T-helper 17 cell (primary cell): ENCODE results near the gene C1QTNF6. TPM values are rescaled to one million over a fixed set of nuclear protein-coding genes. Genes with fewer than 3 reads are reported as not detected.

Experiments used
- ATAC-seq: fragments of 150-1000 bp; cut with Tn5 transposase; 2 replicates; pipeline ENCODE4 v1.10.0; 2021; ENCODE audit warnings: mild to moderate bottlenecking, moderate library complexity
- DNase-seq, 3 donors: peaks; one replicate each; pipeline versions ENCODE4 v3.0.0 to v3.0.0-alpha.2; 2020 to 2021
- H3K9me3 ChIP-seq: one replicate; pipeline ENCODE4 v1.7.0; 2013; ENCODE audit warnings: low read length, mild to moderate bottlenecking; ENCODE audit not compliant: control insufficient read depth, poor library complexity, severe bottlenecking
- H3K27ac Mint-ChIP-seq: one replicate; pipeline ENCODE4 v1.8.0; 2022; ENCODE audit warnings: mild to moderate bottlenecking, moderate library complexity, mixed read lengths
- H3K27me3 Mint-ChIP-seq: one replicate; pipeline ENCODE4 v1.8.0; 2022; ENCODE audit warnings: mixed read lengths
- H3K36me3 Mint-ChIP-seq: one replicate; pipeline ENCODE4 v1.8.0; 2022; ENCODE audit warnings: low read depth, mixed read lengths
- H3K4me1 Mint-ChIP-seq: one replicate; pipeline ENCODE4 v1.8.0; 2022; ENCODE audit warnings: mild to moderate bottlenecking, mixed read lengths
- H3K4me3 Mint-ChIP-seq: one replicate; pipeline ENCODE4 v1.8.0; 2022; ENCODE audit warnings: mild to moderate bottlenecking, moderate library complexity, mixed read lengths
- total RNA-seq, 4 donors: library from RNA in 2 of 4; stranded (reverse) in 2 of 4; gene quantifications; one replicate each; pipeline ENCODE4 v1.2.3 and lab custom pipeline; 2022 to 2026

The C1QTNF6 gene
- total RNA-seq, 2 donors from 2014 or later = 11.2 to 11.8 TPM

- H3K4me1 Mint-ChIP-seq = peaks cover 69% of the 10 kb centered on the region
- H3K27ac Mint-ChIP-seq = peak overlapping the region; percentile 97
- ATAC-seq (peak; percentile 10), DNase-seq (peak in 1 of 3 donors; percentile 4)
- no peaks in the 10 kb centered on the region for H3K9me3 ChIP-seq
- no peaks in the 10 kb centered on the region for H3K27me3 Mint-ChIP-seq
- peak overlapping the region; percentile 86 for H3K4me3 Mint-ChIP-seq
- H3K36me3 Mint-ChIP-seq = peaks cover 19% of the 10 kb centered on the region
These were observed 41.2 kb upstream of the C1QTNF6 start for GRCh38 chr22:37229012-37229804.

DNA sequence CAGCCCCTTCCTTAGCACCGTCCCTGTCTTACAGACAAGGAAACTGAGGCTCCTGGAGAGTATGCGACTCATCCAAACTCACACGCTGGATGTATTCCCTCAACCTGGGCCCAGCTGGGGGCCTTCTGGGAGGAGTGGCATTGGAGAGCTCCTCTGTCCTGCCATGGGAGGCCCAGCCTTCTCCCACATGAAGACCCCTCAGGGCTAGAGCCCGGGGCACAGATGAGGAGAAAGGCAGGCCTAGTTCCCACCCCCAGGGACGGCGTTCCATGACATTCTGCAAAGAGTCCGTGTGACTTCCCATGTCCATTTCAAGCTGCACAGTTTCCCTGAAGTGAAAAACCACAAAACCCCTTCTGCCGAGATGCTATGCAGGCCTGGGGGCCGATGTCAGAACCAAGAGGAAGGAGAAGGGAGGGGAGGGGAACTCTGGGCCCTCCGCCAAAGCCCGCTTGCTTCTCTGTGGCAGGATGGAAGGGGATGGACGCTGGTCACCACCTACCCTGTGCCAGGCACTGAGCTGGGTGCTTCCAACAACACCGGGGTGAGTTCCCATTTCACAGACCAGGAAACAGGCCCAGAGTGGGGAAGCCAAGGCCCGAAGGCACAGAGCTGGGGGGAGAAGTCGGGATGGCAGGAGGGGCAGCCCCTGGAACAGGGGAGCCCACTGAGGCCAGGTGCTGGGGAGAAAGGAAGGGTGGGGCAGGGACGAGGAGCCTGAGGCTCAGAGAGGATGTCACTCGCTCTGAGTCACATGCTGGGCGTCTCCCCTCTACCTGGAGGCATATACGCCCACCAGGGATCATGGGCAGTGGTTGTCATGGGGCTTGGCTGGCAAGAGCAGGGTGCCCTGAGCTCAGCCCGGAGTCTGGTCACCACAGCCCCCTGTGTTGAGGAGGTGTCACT is 40.3 kb upstream of the C1QTNF6 start:
- H3K36me3 Mint-ChIP-seq = peaks cover 19% of the 10 kb centered on the region
- H3K9me3 ChIP-seq = no peaks in the 10 kb centered on the region
- H3K27me3 Mint-ChIP-seq = no peaks in the 10 kb centered on the region
- peaks cover 70% of the 10 kb centered on the region for H3K4me1 Mint-ChIP-seq
- ATAC-seq (no peak), DNase-seq (peak in 1 of 3 donors; percentile 5)
- H3K4me3 Mint-ChIP-seq = peak overlapping the region; percentile 86
- peak overlapping the region; percentile 97 for H3K27ac Mint-ChIP-seq

DNA sequence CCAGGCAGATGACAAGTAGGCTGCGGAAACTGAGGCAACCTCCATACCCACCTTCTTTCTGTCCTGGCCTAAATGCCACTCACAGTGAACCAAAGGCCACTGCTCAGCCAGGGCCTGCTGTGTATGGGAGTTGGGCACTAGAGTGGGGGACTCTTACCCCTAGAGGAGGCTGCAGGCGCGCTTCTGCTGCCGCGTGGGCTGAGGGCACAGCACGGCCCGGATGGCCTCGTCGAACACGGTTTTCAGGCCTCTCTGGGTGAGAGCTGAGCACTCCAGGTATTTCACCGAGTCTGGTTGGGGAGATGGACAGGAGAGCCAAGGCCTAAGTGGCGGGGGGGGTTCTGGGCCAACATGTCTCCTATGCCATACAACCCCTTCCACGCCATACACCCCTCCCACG is 38.5 kb upstream of the C1QTNF6 start:
- Mint-ChIP-seq H3K36me3 (peaks cover 16% of the 10 kb centered on the region), H3K4me1 (peaks cover 70% of the 10 kb centered on the region), H3K27me3 (no peaks in the 10 kb centered on the region), H3K27ac (peak overlapping the region; percentile 21), H3K4me3 (peak overlapping the region; percentile 41)
- ATAC-seq (no peak), DNase-seq (no peak)
- no peaks in the 10 kb centered on the region for H3K9me3 ChIP-seq

DNA sequence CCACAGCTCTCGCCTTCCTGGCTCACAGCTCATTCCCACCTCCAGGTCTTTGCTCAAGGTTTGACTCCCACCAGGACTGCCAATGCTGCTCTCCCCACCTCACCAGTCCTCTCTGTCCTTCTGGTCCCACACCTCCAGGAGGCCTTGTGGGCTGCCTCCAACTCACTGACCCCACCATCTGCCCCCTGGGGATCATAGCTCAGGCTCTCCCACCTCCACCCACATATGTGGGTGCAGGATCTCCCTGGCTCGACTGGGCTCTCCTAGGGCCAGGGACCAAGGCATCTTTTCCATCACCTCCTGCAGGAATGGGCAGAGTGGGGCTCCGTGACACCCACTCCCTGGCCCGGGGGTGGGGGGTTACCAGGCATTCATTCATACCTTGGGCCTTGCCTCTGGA is 38.0 kb upstream of the C1QTNF6 start:
- ATAC-seq (no peak), DNase-seq (no peak)
- H3K27ac Mint-ChIP-seq = peak overlapping the region; percentile 96
- H3K4me3 Mint-ChIP-seq = peak overlapping the region; percentile 41
- no peaks in the 10 kb centered on the region for H3K9me3 ChIP-seq
- H3K36me3 Mint-ChIP-seq = peaks cover 12% of the 10 kb centered on the region
- no peaks in the 10 kb centered on the region for H3K27me3 Mint-ChIP-seq
- peaks cover 70% of the 10 kb centered on the region for H3K4me1 Mint-ChIP-seq

DNA sequence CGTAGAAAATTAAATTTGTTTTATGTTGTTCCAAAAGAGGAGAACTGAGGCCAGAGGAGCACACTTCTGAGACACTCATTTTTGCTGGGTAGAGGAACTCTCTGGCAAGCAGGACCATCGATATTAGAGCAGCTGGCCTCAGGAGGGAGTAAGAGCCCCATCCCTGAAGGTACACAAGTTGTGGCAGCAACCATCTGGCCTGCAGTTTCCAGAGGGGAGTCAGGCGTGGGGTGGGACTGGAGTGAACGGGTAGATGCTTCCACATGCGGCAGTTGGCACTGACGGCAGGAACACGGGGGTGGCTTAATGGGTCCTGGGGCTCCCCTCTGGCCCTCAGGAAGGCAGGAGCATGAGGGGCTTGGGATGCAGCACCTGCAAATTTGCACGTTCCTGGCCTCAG is 37.4 kb upstream of the C1QTNF6 start:
- no peaks in the 10 kb centered on the region for H3K9me3 ChIP-seq
- ATAC-seq (no peak), DNase-seq (no peak)
- no peaks in the 10 kb centered on the region for H3K27me3 Mint-ChIP-seq
- H3K4me1 Mint-ChIP-seq = peaks cover 69% of the 10 kb centered on the region
- peaks cover 8% of the 10 kb centered on the region for H3K36me3 Mint-ChIP-seq
- peak overlapping the region; percentile 59 for H3K4me3 Mint-ChIP-seq
- peak overlapping the region; percentile 96 for H3K27ac Mint-ChIP-seq

- DNase-seq = no peak
- H3K4me3 Mint-ChIP-seq = peak overlapping the region; percentile 53
- H3K36me3 Mint-ChIP-seq = peaks cover 8% of the 10 kb centered on the region
These were observed 36.8 kb upstream of the C1QTNF6 start for GRCh38 chr22:37224757-37225420.

DNA sequence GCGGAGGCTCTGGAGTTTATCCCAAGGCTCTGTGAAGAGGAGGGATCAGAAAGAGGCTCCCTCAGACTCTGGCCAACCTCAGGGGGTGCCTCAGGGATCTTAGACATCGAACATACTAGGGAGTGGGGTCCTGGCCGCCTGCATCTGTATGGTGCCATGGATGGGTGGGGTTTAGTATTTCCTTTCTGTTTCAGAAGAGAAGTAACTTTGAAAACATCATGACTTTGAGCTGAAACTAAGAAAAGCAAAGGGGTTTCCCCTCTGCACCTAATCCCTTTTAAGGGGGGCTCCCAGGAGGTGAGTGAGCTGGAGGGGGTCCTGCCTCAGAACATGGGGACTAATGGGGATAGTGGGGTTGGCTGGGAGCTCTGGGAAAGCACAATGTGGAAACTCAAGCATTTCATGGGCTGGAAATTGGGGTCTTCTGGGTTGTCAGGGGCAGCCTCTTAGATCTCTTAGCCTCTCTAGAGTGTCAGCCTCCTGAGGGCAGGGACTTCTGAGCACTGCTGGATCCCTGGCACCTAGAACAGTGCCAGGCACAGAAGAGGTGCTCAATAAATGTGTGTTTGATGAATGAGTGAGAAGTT is 36.0 kb upstream of the C1QTNF6 start:
- Mint-ChIP-seq H3K27ac (peak overlapping the region; percentile 96), H3K36me3 (peaks cover 8% of the 10 kb centered on the region), H3K4me1 (peaks cover 73% of the 10 kb centered on the region), H3K27me3 (no peaks in the 10 kb centered on the region), H3K4me3 (peak overlapping the region; percentile 81)
- no peaks in the 10 kb centered on the region for H3K9me3 ChIP-seq
- ATAC-seq = peak; percentile 22
- no peak for DNase-seq

More at GRCh38 chr22:37224757-37225420, 36.8 kb upstream of the C1QTNF6 start:
- peaks cover 70% of the 10 kb centered on the region for H3K4me1 Mint-ChIP-seq
- H3K27ac Mint-ChIP-seq = peak overlapping the region; percentile 96
- ATAC-seq = no peak
- no peaks in the 10 kb centered on the region for H3K27me3 Mint-ChIP-seq
- H3K9me3 ChIP-seq = no peaks in the 10 kb centered on the region

DNA sequence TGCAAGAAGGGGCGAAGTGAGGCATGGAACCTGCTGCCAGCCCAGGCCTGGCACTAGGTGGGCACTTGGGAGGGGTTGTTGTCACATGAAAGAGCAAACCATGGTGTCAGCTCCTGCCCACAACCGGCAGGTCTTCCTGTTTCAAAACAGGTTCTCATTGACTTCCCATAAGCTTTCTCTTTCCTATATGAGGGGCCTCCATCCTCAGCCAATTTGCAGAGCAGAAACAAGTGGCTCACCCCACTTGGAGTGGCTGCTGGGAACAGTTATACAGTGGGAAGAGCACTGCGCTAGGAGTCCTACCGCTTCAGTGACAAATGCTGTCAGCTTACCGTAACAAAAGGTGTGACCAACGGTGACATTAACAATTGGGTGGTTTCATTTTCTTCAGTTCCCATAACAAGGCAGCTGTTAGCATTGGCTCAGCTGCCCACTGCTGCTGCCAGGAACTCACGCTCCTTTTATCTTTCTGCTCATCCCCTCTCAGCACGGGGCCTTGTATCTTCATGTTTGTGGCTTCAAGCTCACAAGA is 34.5 kb upstream of the C1QTNF6 start:
- Mint-ChIP-seq H3K27me3 (no peaks in the 10 kb centered on the region), H3K36me3 (peaks cover 8% of the 10 kb centered on the region), H3K4me1 (peaks cover 71% of the 10 kb centered on the region), H3K27ac (peak overlapping the region; percentile 96), H3K4me3 (peak overlapping the region; percentile 50)
- no peaks in the 10 kb centered on the region for H3K9me3 ChIP-seq
- DNase-seq (no peak), ATAC-seq (peak; percentile 33)

DNA sequence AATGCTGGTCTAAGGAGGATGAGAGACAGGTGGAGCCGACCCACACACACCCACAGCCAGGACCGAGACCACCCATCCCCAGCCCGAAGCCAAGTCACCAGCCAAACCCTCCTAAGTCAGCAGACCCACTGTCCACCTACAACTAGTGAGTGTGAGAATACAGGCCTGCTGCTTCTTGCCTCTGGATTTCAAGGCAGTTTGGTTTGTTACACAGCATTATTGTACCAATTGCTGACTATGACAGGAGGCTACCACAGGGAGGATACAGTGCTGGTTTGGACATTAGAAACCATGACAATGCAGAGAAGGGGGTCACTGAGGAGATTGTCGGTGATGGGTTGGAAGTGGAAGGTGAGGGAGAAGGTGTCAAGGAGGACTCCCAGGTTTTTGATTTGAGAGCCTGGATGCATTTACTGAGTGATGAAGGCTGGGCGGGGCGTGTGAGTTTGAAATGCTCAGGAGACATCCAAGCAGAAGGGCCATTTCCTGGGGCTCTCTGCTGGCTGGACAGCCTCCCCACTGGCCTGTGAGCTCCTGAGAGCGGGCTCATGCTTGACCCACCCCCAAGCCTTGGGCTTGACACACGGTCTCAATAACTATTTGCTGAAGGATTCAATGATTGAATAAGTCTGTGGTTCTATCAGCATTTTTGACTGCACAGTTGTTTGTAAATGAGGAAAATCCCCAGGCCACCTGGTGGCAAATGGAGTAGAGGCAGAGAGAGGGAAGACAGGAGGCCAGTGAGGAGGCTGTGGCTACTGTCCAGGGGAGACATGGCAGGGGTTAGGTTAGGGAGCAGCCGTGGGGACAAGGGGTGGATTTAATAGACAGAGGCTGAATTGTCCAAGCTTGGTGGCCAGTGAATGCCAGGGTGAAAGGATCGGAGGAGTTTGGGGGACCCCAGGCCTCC is 33.6 kb upstream of the C1QTNF6 start:
- no peak for DNase-seq
- no peak for ATAC-seq
- Mint-ChIP-seq H3K27ac (peak overlapping the region; percentile 96), H3K4me3 (peak overlapping the region; percentile 50), H3K27me3 (no peaks in the 10 kb centered on the region), H3K4me1 (peaks cover 71% of the 10 kb centered on the region), H3K36me3 (peaks cover 8% of the 10 kb centered on the region)
- H3K9me3 ChIP-seq = no peaks in the 10 kb centered on the region

- H3K4me3 Mint-ChIP-seq = peak overlapping the region; percentile 87
- no peaks in the 10 kb centered on the region for H3K9me3 ChIP-seq
- DNase-seq (no peak), ATAC-seq (no peak)
- peaks cover 67% of the 10 kb centered on the region for H3K4me1 Mint-ChIP-seq
- H3K27ac Mint-ChIP-seq = peak overlapping the region; percentile 96
- peaks cover 5% of the 10 kb centered on the region for H3K36me3 Mint-ChIP-seq
- no peaks in the 10 kb centered on the region for H3K27me3 Mint-ChIP-seq
These were observed 32.5 kb upstream of the C1QTNF6 start for GRCh38 chr22:37220543-37220981.

DNA sequence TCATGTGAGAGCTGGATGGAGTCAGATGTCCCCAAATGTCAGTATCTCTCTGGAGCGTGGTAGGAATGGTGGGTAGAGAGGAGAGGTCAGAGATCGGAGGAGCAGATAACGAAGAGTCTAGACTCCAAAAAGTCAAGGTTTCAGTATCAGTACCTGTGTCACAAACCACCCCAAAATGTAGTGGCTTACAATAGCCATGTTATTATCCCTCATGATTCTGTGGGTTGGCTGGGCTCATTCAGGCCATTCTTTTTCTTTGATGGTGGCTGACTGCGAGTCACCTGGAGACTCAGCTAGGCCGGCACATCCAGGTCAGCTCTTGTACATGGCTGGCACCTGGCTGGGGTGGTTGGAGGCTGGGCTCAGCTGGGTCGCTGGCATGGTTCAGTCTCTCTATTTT is 31.5 kb upstream of the C1QTNF6 start:
- H3K36me3 Mint-ChIP-seq = no peaks in the 10 kb centered on the region
- peak; percentile 10 for ATAC-seq

More for the DNA sequence above, 31.5 kb upstream of the C1QTNF6 start:
- peak overlapping the region; percentile 87 for H3K4me3 Mint-ChIP-seq
- H3K9me3 ChIP-seq = no peaks in the 10 kb centered on the region
- peak overlapping the region; percentile 96 for H3K27ac Mint-ChIP-seq
- peaks cover 62% of the 10 kb centered on the region for H3K4me1 Mint-ChIP-seq
- no peaks in the 10 kb centered on the region for H3K27me3 Mint-ChIP-seq
- DNase-seq = no peak
